Vagina (tissue), 2 donors: ENCODE measurements around the gene LAMC3. TPM values are rescaled to one million over a fixed set of nuclear protein-coding genes. Genes with fewer than 3 reads are reported as not detected.

ENCODE experiments used
- DNase-seq, 2 donors: peaks; one replicate each; pipeline ENCODE4 v3.0.0-alpha.2; 2017; ENCODE audit errors: extremely low spot score in 2 of 2
- H3K27ac ChIP-seq: fragments of 200-600 bp; sonication (generic); one replicate; pipeline ENCODE4 v1.5.1; 2019
- H3K27me3 ChIP-seq: fragments of 200-600 bp; sonication (generic); one replicate; pipeline ENCODE4 v1.5.1; 2019
- H3K36me3 ChIP-seq, 2 donors: fragments of 200-600 bp; sonication (generic); one replicate each; pipeline ENCODE4 v1.5.1; 2017 to 2019
- H3K4me1 ChIP-seq: fragments of 200-600 bp; sonication (generic); one replicate; pipeline ENCODE4 v1.5.1; 2019
- H3K4me3 ChIP-seq, 2 donors: fragments of 200-600 bp; sonication (generic); 1 replicate in 1 of 2; 2 replicates in 1 of 2; pipeline ENCODE4 v1.5.1; 2016 to 2019
- H3K9me3 ChIP-seq: fragments of 200-600 bp; sonication (generic); one replicate; pipeline ENCODE4 v1.5.1; 2019
- POLR2A ChIP-seq, 2 donors: fragments of 450-650 bp; IDR thresholded peaks; one replicate each; pipeline ENCODE4 v1.6.1; 2017; ENCODE audit warnings: antibody characterized with exemption in 2 of 2, mild to moderate bottlenecking in 2 of 2, moderate library complexity in 2 of 2
- POLR2AphosphoS5 ChIP-seq, 2 donors: sonication (generic); formaldehyde crosslinking; IDR thresholded peaks; one replicate each; pipeline ENCODE4 v1.9.0; 2017; ENCODE audit warnings: antibody characterized with exemption in 2 of 2, mild to moderate bottlenecking in 2 of 2, low read depth in 1 of 2; ENCODE audit not compliant: insufficient read depth in 1 of 2
- intact Hi-C: fragments of 100-400 bp; cut with DNase I; formaldehyde crosslinking; loops from one replicate; pipeline ENCODE4 v1.15.1; 2023
- total RNA-seq: library from RNA; depleted of rRNA; stranded (reverse); fragments of >200 nt; gene quantifications from one replicate; pipeline ENCODE4 v1.2.3, GENCODE V29; 2016
- TF ChIP-seq, protein P1 (sequence below), 3 experiments: fragments of 450-650 bp in 2 of 3; fragments of 200-600 bp in 1 of 3; sonication (generic) in 1 of 3; IDR thresholded peaks; one replicate each; pipeline ENCODE4 v1.5.1; 2017 to 2019; ENCODE audit warnings: antibody characterized with exemption in 3 of 3, mild to moderate bottlenecking in 2 of 3, moderate library complexity in 2 of 3

LAMC3 gene
- total RNA-seq, 1 donor from 2014 or later, result 13.3 TPM

GRCh38 chr9:131049829-131050715 lies 41.1 kb downstream of the LAMC3 start:
- no peaks in the 10 kb centered on the region for H3K36me3 ChIP-seq
- no peaks in the 10 kb centered on the region for H3K27me3 ChIP-seq
- no peak overlapping the region for H3K4me3 ChIP-seq
- no peak for TF ChIP-seq POLR2A (IDR thresholded peaks at IDR 0.05)
- TF ChIP-seq, protein P1, sequence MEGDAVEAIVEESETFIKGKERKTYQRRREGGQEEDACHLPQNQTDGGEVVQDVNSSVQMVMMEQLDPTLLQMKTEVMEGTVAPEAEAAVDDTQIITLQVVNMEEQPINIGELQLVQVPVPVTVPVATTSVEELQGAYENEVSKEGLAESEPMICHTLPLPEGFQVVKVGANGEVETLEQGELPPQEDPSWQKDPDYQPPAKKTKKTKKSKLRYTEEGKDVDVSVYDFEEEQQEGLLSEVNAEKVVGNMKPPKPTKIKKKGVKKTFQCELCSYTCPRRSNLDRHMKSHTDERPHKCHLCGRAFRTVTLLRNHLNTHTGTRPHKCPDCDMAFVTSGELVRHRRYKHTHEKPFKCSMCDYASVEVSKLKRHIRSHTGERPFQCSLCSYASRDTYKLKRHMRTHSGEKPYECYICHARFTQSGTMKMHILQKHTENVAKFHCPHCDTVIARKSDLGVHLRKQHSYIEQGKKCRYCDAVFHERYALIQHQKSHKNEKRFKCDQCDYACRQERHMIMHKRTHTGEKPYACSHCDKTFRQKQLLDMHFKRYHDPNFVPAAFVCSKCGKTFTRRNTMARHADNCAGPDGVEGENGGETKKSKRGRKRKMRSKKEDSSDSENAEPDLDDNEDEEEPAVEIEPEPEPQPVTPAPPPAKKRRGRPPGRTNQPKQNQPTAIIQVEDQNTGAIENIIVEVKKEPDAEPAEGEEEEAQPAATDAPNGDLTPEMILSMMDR (IDR thresholded peaks at IDR 0.05), result no peak
- TF ChIP-seq POLR2AphosphoS5 (IDR thresholded peaks at IDR 0.05; ENCODE audit: insufficient read depth in 1 of 2, low read depth in 1 of 2), result no peak
- intact Hi-C loops, result loop anchor here (5.0 to 10.0 kb wide), 3 partner anchors 175 to 348 kb away; no protein-coding TSS in a partner anchor
- H3K9me3 ChIP-seq, result no peaks in the 10 kb centered on the region
- H3K4me1 ChIP-seq, result no peaks in the 10 kb centered on the region
- no peak for DNase-seq
- H3K27ac ChIP-seq, result no peak overlapping the region

DNA sequence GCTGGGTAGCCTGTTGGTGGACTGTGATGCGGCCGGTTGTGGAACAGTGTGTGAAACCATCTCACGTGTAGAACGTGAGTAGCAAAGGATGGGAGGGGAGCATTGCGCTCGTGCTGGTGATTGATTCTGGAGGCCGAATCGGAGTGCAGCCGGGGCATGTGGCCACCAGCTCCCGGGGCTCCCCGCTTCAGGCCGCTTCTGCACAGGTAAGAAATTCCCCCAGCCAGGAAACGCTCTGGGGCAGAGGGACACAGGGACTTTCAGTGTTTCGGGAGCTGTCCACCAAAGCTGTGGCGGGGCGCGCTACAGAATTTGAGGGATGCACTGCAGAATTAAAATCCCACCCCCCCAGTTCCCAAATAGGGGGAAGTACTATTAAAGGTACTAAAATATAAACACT lies 41.9 kb downstream of the LAMC3 start:
- H3K27ac ChIP-seq, result no peak overlapping the region
- H3K4me3 ChIP-seq, result no peak overlapping the region
- DNase-seq, result no peak
- TF ChIP-seq POLR2AphosphoS5 (IDR thresholded peaks at IDR 0.05; ENCODE audit: insufficient read depth in 1 of 2, low read depth in 1 of 2) (no peak), POLR2A (IDR thresholded peaks at IDR 0.05) (no peak)
- TF ChIP-seq, protein P1 (IDR thresholded peaks at IDR 0.05), result no peak
- intact Hi-C loops, result loop anchor here (10.0 kb wide), 1 partner anchor 284 kb away; no protein-coding TSS in a partner anchor
- no peaks in the 10 kb centered on the region for H3K36me3 ChIP-seq
- no peaks in the 10 kb centered on the region for H3K9me3 ChIP-seq
- no peaks in the 10 kb centered on the region for H3K27me3 ChIP-seq
- H3K4me1 ChIP-seq, result no peaks in the 10 kb centered on the region

DNA sequence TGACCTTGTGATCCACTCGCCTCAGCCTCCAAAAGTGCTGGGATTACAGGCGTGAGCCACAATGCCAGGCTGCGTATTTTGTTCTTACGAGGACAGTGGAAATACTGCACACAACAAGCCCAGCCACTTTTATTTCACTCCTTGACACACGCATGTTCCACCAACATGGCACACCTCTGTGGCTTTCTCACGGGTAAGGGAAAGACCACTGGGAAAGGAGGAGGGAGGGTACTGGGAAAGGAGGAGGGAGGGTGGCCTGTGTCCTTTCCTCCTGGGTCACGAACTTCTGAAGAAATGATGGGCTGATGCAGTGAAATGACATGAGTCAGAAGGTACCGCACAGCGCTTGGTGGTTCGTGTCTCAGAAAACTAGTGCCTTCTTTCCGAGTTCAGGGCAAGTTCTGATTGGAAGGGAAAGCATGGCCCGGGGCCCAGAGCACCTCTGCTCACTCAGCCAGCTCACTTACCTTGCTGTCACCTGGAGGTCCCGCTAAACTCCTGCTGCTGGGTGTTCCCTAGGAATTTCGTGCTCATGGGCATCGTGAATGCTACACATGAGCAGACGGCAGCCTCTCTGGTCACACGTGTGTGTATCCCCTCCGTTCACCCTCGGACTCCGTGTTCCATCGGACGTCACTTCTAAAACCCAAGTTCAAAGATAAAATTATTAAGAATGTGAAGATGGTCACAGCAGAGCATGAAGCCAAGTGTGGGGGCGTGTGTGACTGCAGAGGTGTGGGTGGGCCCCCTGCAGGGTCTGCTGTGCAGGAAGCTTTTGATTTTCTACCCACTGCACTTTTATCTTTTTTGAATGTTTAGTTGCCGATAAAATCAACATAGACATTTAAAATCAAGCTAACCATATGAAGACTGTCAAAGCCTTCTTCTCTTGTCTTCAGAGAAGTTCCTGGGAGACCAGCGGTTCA lies 42.9 kb downstream of the LAMC3 start:
- DNase-seq, result no peak
- Histone ChIP-seq H3K4me3 (no peak overlapping the region), H3K27ac (no peak overlapping the region), H3K27me3 (no peaks in the 10 kb centered on the region), H3K9me3 (no peaks in the 10 kb centered on the region), H3K36me3 (no peaks in the 10 kb centered on the region), H3K4me1 (no peaks in the 10 kb centered on the region)
- intact Hi-C loops, result loop anchor here (10.0 kb wide), 1 partner anchor 283 kb away; no protein-coding TSS in a partner anchor
- TF ChIP-seq, protein P1 (IDR thresholded peaks at IDR 0.05), result no peak
- TF ChIP-seq POLR2A (IDR thresholded peaks at IDR 0.05) (no peak), POLR2AphosphoS5 (IDR thresholded peaks at IDR 0.05; ENCODE audit: insufficient read depth in 1 of 2, low read depth in 1 of 2) (no peak)

- intact Hi-C loops, result loop anchor here (10.0 kb wide), 1 partner anchor 281 kb away; no protein-coding TSS in a partner anchor
- Histone ChIP-seq H3K27me3 (no peaks in the 10 kb centered on the region), H3K4me1 (no peaks in the 10 kb centered on the region), H3K9me3 (no peaks in the 10 kb centered on the region), H3K36me3 (no peaks in the 10 kb centered on the region), H3K4me3 (no peak overlapping the region), H3K27ac (no peak overlapping the region)
- TF ChIP-seq, protein P1 (IDR thresholded peaks at IDR 0.05), result no peak
- no peak for TF ChIP-seq POLR2A (IDR thresholded peaks at IDR 0.05)
- no peak for TF ChIP-seq POLR2AphosphoS5 (IDR thresholded peaks at IDR 0.05; ENCODE audit: insufficient read depth in 1 of 2, low read depth in 1 of 2)
- no peak for DNase-seq
Observed at GRCh38 chr9:131053896-131054295, 44.9 kb downstream of the LAMC3 start.
